H1 (cell line): ENCODE measurements around the gene DAAM1. TPM values are rescaled to one million over a fixed set of nuclear protein-coding genes. Genes with fewer than 3 reads are reported as not detected.

Experiments used
- ASH2L ChIP-seq: fragments of 200-600, 300-600 bp; sonication (generic); IDR thresholded peaks from one replicate; pipeline ENCODE4 v1.7.1; 2017; ENCODE audit warnings: low read length
- CHD7 ChIP-seq: fragments of 300-600 bp; sonication (generic); IDR thresholded peaks from 2 replicates; pipeline ENCODE4 v1.7.1; 2012; ENCODE audit warnings: low read length, moderate library complexity, mild to moderate bottlenecking, inconsistent platforms; ENCODE audit not compliant: insufficient replicate concordance
- E2F6 ChIP-seq: IDR thresholded peaks from 2 replicates; pipeline ENCODE4 v1.6.1; 2012; ENCODE audit warnings: inconsistent platforms
- EZH2 ChIP-seq: fragments of 200-600 bp; sonication (generic); IDR thresholded peaks from 2 replicates; pipeline ENCODE4 v1.7.1; 2012; ENCODE audit warnings: low read depth, mild to moderate bottlenecking, moderate library complexity, low read length, inconsistent platforms; ENCODE audit not compliant: severe bottlenecking
- POU5F1 ChIP-seq: IDR thresholded peaks from 2 replicates; pipeline ENCODE4 v1.6.1; 2011; ENCODE audit warnings: low read depth, mild to moderate bottlenecking, low read length, moderate library complexity
- RFX5 ChIP-seq: IDR thresholded peaks from 2 replicates; pipeline ENCODE4 v1.6.1; 2011; ENCODE audit warnings: low read depth, low read length, improper control_type of control experiment, borderline replicate concordance
- SIRT6 ChIP-seq: IDR thresholded peaks from one replicate; pipeline ENCODE4 v1.7.1; 2012; ENCODE audit warnings: low read length, inconsistent platforms
- SUZ12 ChIP-seq: fragments of 200-600 bp; sonication (generic); IDR thresholded peaks from 2 replicates; pipeline ENCODE4 v1.6.1; 2012; ENCODE audit warnings: mild to moderate bottlenecking, inconsistent platforms, low read length, moderate library complexity, mixed read lengths
- TAF1 ChIP-seq: IDR thresholded peaks from 2 replicates; pipeline ENCODE4 v1.6.1; 2011; ENCODE audit warnings: mild to moderate bottlenecking, low read depth, low read length
- TAF7 ChIP-seq: optimal IDR thresholded peaks from 2 replicates; pipeline ENCODE3; 2011; ENCODE audit warnings: low read depth, mild to moderate bottlenecking, inconsistent platforms, low read length, moderate library complexity, borderline replicate concordance
- YY1 ChIP-seq: IDR thresholded peaks from 2 replicates; pipeline ENCODE4 v1.6.1; 2011; ENCODE audit warnings: low read depth, mild to moderate bottlenecking, low read length
- polyA plus RNA-seq, 7 experiments: library from polyadenylated mRNA; depleted of rRNA in 3 of 7; stranded (reverse) in 5 of 7; unstranded in 2 of 7; fragments of >200 nt in 5 of 7; fragments of 200-250 nt in 2 of 7; gene quantifications; 1 replicate in 5 of 7; 2 replicates in 1 of 7; 4 replicates in 1 of 7; pipeline versions ENCODE4 v1.2.1 to v1.2.3, GENCODE V29; 2011 to 2013; ENCODE audit warnings: missing spikeins in 2 of 7, mixed read lengths in 2 of 7
- total RNA-seq: library from RNA; stranded (reverse); fragmentation: NEBNext Ultra II Directional; extraction: Animal tissue kit (Norgen Biotek cat#: 25700); gene quantifications from 2 replicates; pipeline ENCODE4 v1.2.1, GENCODE V29; 2021

DAAM1 gene
- total and polyA plus RNA-seq, 2 of the 8 experiments (the other 6 are each of a cell fraction or from before 2014, with no cell fraction given): 5.0 to 44.9 TPM

GRCh38 chr14:59154373-59154772 lies 34.1 kb upstream of the DAAM1 start (continued):
- TF ChIP-seq CHD7: no peak
- no peak for TF ChIP-seq TAF1
- no peak for TF ChIP-seq YY1
- TF ChIP-seq EZH2: no peak
- no peak for TF ChIP-seq RFX5
- no peak for TF ChIP-seq POU5F1
- no peak for TF ChIP-seq ASH2L
- no peak for TF ChIP-seq TAF7
- no peak for TF ChIP-seq SIRT6
- no peak for TF ChIP-seq SUZ12
- no peak for TF ChIP-seq E2F6
